CD4-positive, alpha-beta memory T cell (primary cell): Measurements from ENCODE around the gene NAXE. TPM values are rescaled to one million over a fixed set of nuclear protein-coding genes. Genes with fewer than 3 reads are reported as not detected.
A peak's percentile ranks its signal among the peaks of the same experiment; 100 is the strongest.
"Not testable (repeated sequence)": the region's sequence is repeated elsewhere in the genome, so short reads cannot be mapped to it uniquely, and the experiment has no call there.

ENCODE experiments used
- CTCF ChIA-PET: fragments of 350-600 bp; sonication (Branson Sonifier 250); formaldehyde crosslinking; loops from one replicate; lab custom pipeline; 2021; ENCODE audit warnings: inconsistent platforms; ENCODE audit not compliant: partially characterized antibody; lab: Charles Lee
- POLR2A ChIA-PET: fragments of 350-600 bp; sonication (Branson Sonifier 250); formaldehyde crosslinking; loops from one replicate; lab custom pipeline; 2021; ENCODE audit not compliant: partially characterized antibody; lab: Charles Lee
- DNase-seq, 5 donors: peaks; one replicate each; pipeline versions ENCODE4 v3.0.0 to v3.0.0-alpha.2; 2020 to 2022; ENCODE audit warnings: mixed read lengths in 1 of 5
- H3K27ac ChIP-seq: one replicate; pipeline ENCODE4 v1.7.0; 2013; ENCODE audit warnings: low read depth, low read length
- H3K27me3 ChIP-seq: 2 replicates; pipeline ENCODE4 v1.7.0; 2013; ENCODE audit warnings: mild to moderate bottlenecking, low read length, moderate library complexity; ENCODE audit not compliant: insufficient read depth
- H3K36me3 ChIP-seq: 2 replicates; pipeline ENCODE4 v1.7.0; 2013; ENCODE audit warnings: mild to moderate bottlenecking, low read length, moderate library complexity; ENCODE audit not compliant: insufficient read depth
- H3K4me1 ChIP-seq: 2 replicates; pipeline ENCODE4 v1.7.0; 2013; ENCODE audit warnings: mild to moderate bottlenecking, low read length, moderate library complexity; ENCODE audit not compliant: insufficient read depth
- H3K4me3 ChIP-seq, 2 donors: one replicate each; pipeline ENCODE4 v1.7.0; 2013; ENCODE audit warnings: low read length in 2 of 2, mild to moderate bottlenecking in 1 of 2
- H3K9me3 ChIP-seq, 2 donors: one replicate each; pipeline ENCODE4 v1.7.0; 2013; ENCODE audit warnings: low read length in 2 of 2, control low read depth in 1 of 2; ENCODE audit not compliant: control insufficient read depth in 1 of 2
- H3K27ac Mint-ChIP-seq, 7 donors: one replicate each; pipeline ENCODE4 v1.8.0; 2020 to 2021; ENCODE audit warnings: mixed read lengths in 7 of 7, mild to moderate bottlenecking in 6 of 7, inconsistent platforms in 3 of 7, moderate library complexity in 3 of 7
- H3K27me3 Mint-ChIP-seq, 2 donors: one replicate each; pipeline ENCODE4 v1.8.0; 2020 to 2021; ENCODE audit warnings: mixed read lengths in 2 of 2
- H3K36me3 Mint-ChIP-seq, 2 donors: one replicate each; pipeline ENCODE4 v1.8.0; 2020 to 2021; ENCODE audit warnings: mixed read lengths in 2 of 2, inconsistent platforms in 1 of 2, mild to moderate bottlenecking in 1 of 2
- H3K4me1 Mint-ChIP-seq, 4 donors: one replicate each; pipeline ENCODE4 v1.8.0; 2020 to 2021; ENCODE audit warnings: mixed read lengths in 4 of 4, mild to moderate bottlenecking in 1 of 4
- H3K4me3 Mint-ChIP-seq, 8 donors: one replicate each; pipeline ENCODE4 v1.8.0; 2020 to 2021; ENCODE audit warnings: mixed read lengths in 8 of 8, mild to moderate bottlenecking in 7 of 8, moderate library complexity in 6 of 8, inconsistent platforms in 3 of 8
- H3K9me3 Mint-ChIP-seq, 8 donors: one replicate each; pipeline ENCODE4 v1.8.0; 2020 to 2021; ENCODE audit warnings: mixed read lengths in 8 of 8, mild to moderate bottlenecking in 5 of 8, inconsistent platforms in 3 of 8, moderate library complexity in 1 of 8
- intact Hi-C: fragments of 100-400 bp; cut with micrococcal nuclease; formaldehyde crosslinking; loops from one replicate; pipeline ENCODE4 v1.15.1; 2023
- polyA plus RNA-seq, 2 donors: library from polyadenylated mRNA; unstranded; fragments of 300-500 nt; fragmentation: Illumina TruSeq; gene quantifications; one replicate each; pipeline ENCODE4 v1.2.3, GENCODE V29; 2021
- total RNA-seq, 2 experiments: library from RNA; stranded (reverse); gene quantifications; one replicate each; pipeline ENCODE4 v1.2.3, GENCODE V29; 2021

The NAXE gene
- total and polyA plus RNA-seq, 4 experiments from 2014 or later, result 46.7 to 152 (median 71.4) TPM

GRCh38 chr1:156586323-156586722 is 5.3 kb upstream of the NAXE start:
- H3K27ac Mint-ChIP-seq, result no peak overlapping the region
- no peaks in the 10 kb centered on the region for H3K9me3 ChIP-seq
- no peak for DNase-seq
- peaks cover 0 to 2% of the 10 kb centered on the region in 2 donors for H3K36me3 Mint-ChIP-seq
- no peak overlapping the region for H3K4me3 Mint-ChIP-seq
- no peaks in the 10 kb centered on the region for H3K27me3 ChIP-seq
- H3K4me3 ChIP-seq, result no peak overlapping the region
- H3K27me3 Mint-ChIP-seq, result peaks cover 0 to 2% of the 10 kb centered on the region in 2 donors
- no peak overlapping the region for H3K27ac ChIP-seq
- H3K36me3 ChIP-seq, result no peaks in the 10 kb centered on the region
- H3K9me3 Mint-ChIP-seq, result peaks cover 0 to 2% (median 0%) of the 10 kb centered on the region in 8 donors
- POLR2A ChIA-PET, result interaction anchor here (0.9 to 1.7 kb wide), 3 partner anchors 19 to 129 kb away, joined by 3 to 5 read pairs (median 3); partner anchors contain the start of gene MEF2D
- H3K4me1 Mint-ChIP-seq, result peaks cover 7 to 9% (median 8%) of the 10 kb centered on the region in 4 donors
- CTCF ChIA-PET, result interaction anchor here (1.0 to 3.5 kb wide), 13 partner anchors 10 to 140 kb away, joined by 3 to 24 read pairs (median 3); partner anchors contain the start of genes GPATCH4 and MEF2D
- H3K4me1 ChIP-seq, result peaks cover 8% of the 10 kb centered on the region
- intact Hi-C loops, result no loop called here

GRCh38 chr1:156586892-156587477 is 4.6 kb upstream of the NAXE start:
- Mint-ChIP-seq H3K36me3 (peaks cover 0 to 2% of the 10 kb centered on the region in 2 donors), H3K9me3 (peaks cover 0 to 2% (median 0%) of the 10 kb centered on the region in 8 donors)

DNA sequence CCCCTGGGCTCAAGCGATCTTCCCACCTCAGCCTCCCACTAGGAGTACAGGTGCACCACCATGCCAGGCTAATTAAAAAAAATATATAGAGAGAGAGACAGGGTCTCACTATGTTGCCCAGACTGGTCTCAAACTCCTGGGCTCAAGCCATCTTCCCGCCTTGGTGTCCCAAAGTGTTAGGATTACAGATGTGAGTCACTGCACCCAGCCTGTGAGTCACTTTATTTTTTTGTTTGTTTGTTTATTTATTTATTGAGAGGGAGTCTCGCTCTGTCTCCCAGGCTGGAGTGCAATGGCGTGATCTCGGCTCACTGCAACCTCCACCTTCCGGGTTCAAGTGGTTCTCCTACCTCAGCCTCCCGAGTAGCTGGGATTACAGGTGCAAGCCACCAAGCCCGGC is 3.6 kb upstream of the NAXE start:
- H3K4me1 Mint-ChIP-seq, result peaks cover 14 to 20% (median 17%) of the 10 kb centered on the region in 4 donors
- intact Hi-C loops, H3K27ac Mint-ChIP-seq, H3K36me3 Mint-ChIP-seq, H3K27ac ChIP-seq, DNase-seq, H3K27me3 Mint-ChIP-seq, H3K36me3 ChIP-seq, H3K4me3 Mint-ChIP-seq, H3K9me3 Mint-ChIP-seq, H3K27me3 ChIP-seq, H3K4me3 ChIP-seq, H3K9me3 ChIP-seq: not testable (repeated sequence)
- POLR2A ChIA-PET, result interaction anchor here (1.7 kb wide), 1 partner anchor 131 kb away, joined by 5 read pairs; no protein-coding TSS in a partner anchor
- CTCF ChIA-PET, result interaction anchor here (1.1 to 1.8 kb wide), 2 partner anchors 202 kb away, joined by 3 to 6 read pairs; no protein-coding TSS in a partner anchor
- peaks cover 16% of the 10 kb centered on the region for H3K4me1 ChIP-seq

More at GRCh38 chr1:156586892-156587477, 4.6 kb upstream of the NAXE start:
- Histone ChIP-seq H3K36me3 (no peaks in the 10 kb centered on the region), H3K27ac (no peak overlapping the region), H3K9me3 (no peaks in the 10 kb centered on the region), H3K4me3 (no peak overlapping the region), H3K4me1 (peaks cover 10% of the 10 kb centered on the region), H3K27me3 (no peaks in the 10 kb centered on the region)
- no peak overlapping the region for H3K4me3 Mint-ChIP-seq
- CTCF ChIA-PET, result interaction anchor here (1.0 to 3.5 kb wide), 7 partner anchors 15 to 201 kb away, joined by 3 to 24 read pairs (median 3); partner anchors contain the start of genes GPATCH4 and MEF2D
- POLR2A ChIA-PET, result interaction anchor here (1.0 to 1.7 kb wide), 2 partner anchors 15 to 130 kb away, joined by 3 to 5 read pairs; no protein-coding TSS in a partner anchor
- no peak overlapping the region for H3K27ac Mint-ChIP-seq
- intact Hi-C loops, result no loop called here
- no peak for DNase-seq
- peaks cover 9 to 11% (median 10%) of the 10 kb centered on the region in 4 donors for H3K4me1 Mint-ChIP-seq
- peaks cover 0 to 2% of the 10 kb centered on the region in 2 donors for H3K27me3 Mint-ChIP-seq

- H3K27ac ChIP-seq, result no peak overlapping the region
- H3K9me3 ChIP-seq, result no peaks in the 10 kb centered on the region
- no peak overlapping the region for H3K4me3 ChIP-seq
- ChIA-PET POLR2A (interaction anchor here (1.2 to 1.4 kb wide), 2 partner anchors 35 to 85 kb away, joined by 3 read pairs; no protein-coding TSS in a partner anchor), CTCF (interaction anchor here (1.1 to 1.8 kb wide), 3 partner anchors 15 to 204 kb away, joined by 3 to 6 read pairs (median 3); no protein-coding TSS in a partner anchor)
- H3K4me1 Mint-ChIP-seq, result peaks cover 12 to 23% (median 17%) of the 10 kb centered on the region in 4 donors
- H3K27me3 ChIP-seq, result no peaks in the 10 kb centered on the region
- peaks cover 0 to 7% of the 10 kb centered on the region in 2 donors for H3K36me3 Mint-ChIP-seq
- H3K4me3 Mint-ChIP-seq, result no peak overlapping the region
- no peaks in the 10 kb centered on the region for H3K36me3 ChIP-seq
- no peaks in the 10 kb centered on the region for H3K27me3 Mint-ChIP-seq
- H3K4me1 ChIP-seq, result peaks cover 16% of the 10 kb centered on the region
- no peak for DNase-seq
- peaks cover 0 to 2% (median 0%) of the 10 kb centered on the region in 8 donors for H3K9me3 Mint-ChIP-seq
- intact Hi-C loops, result no loop called here
- no peak overlapping the region for H3K27ac Mint-ChIP-seq
Measured at GRCh38 chr1:156589546-156589945, 2.0 kb upstream of the NAXE start.

DNA sequence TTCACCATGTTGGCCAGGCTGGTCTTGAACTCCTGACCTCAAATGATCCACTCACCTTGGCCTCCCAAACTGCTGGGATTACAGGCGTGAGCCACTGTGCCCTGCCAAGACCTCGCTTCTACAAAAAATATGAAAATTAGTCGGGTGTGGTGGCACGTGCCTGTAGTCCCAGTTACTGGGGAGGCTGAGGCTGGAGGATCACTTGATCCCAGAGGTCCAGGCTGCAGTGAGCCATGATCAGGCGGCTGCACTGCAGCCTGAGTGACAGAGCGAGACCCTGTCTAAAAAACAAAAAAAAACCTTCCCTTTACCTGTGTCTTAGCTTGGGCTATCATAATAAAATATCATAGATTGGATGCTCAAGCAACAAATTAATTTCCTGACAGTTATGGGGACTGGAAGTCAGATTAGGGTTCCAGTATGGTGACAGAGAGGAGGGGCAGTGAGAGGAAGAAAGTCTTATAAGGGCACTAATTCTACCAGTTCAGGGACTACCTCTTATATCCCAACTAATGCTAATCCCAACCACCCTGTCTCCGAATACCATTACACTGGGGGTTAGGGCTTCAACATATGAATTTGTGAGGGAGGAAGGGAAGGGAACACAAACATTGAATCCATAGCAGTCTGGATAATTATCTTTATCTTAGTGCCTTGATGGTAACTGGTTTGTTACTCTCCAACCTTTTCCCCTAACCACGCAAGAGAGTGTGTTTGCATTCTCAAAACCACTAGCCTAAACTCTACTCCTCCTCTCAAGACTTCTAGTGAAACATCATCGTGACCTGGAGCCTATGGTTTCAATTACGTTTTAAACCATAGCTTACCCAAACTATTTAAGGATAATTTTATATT is 1.0 kb upstream of the NAXE start:
- intact Hi-C loops, result loop anchor here (1.0 kb wide), 1 partner anchor 11 kb away; the partner anchor contains the start of gene GPATCH4

DNA sequence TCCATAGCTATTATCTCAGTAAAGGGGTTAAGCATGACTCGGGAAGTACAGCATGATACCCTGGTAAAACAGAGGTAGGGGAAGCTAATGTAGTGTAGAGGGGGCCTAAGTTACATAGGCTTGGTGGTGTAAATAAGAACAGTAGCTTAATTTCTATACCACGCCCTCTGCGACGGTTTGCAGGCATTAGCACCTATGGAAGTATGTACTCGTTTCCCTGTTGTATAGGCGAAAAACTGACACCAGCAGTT is 470 bp upstream of the NAXE start:
- Histone ChIP-seq H3K27me3 (no peaks in the 10 kb centered on the region), H3K27ac (peak overlapping the region; percentile 81), H3K4me1 (peaks cover 16% of the 10 kb centered on the region), H3K36me3 (peaks cover 6% of the 10 kb centered on the region), H3K9me3 (no peaks in the 10 kb centered on the region), H3K4me3 (peak overlapping the region; percentile 80 to 95)
- Mint-ChIP-seq H3K27me3 (no peaks in the 10 kb centered on the region), H3K4me1 (peaks cover 13 to 25% (median 21%) of the 10 kb centered on the region in 4 donors), H3K9me3 (peaks cover 0 to 4% (median 0%) of the 10 kb centered on the region in 8 donors), H3K36me3 (peaks cover 14 to 19% of the 10 kb centered on the region in 2 donors), H3K4me3 (peak overlapping the region; percentile 89 to 92 (median 90)), H3K27ac (peak overlapping the region; percentile 86 to 97 (median 94))
- intact Hi-C loops, result loop anchor here (1.0 kb wide), 1 partner anchor 10 kb away; the partner anchor contains the start of gene GPATCH4
- DNase-seq, result no peak
- ChIA-PET CTCF (interaction anchor here (0.9 to 3.8 kb wide), 12 partner anchors 10 to 205 kb away, joined by 3 to 26 read pairs (median 5); partner anchors contain the start of genes GPATCH4, MEF2D and TTC24), POLR2A (interaction anchor here (0.8 to 3.0 kb wide), 13 partner anchors 9 to 137 kb away, joined by 3 to 50 read pairs (median 7); partner anchors contain the start of genes GPATCH4, MEF2D and METTL25B)

More for the DNA sequence above, 1.0 kb upstream of the NAXE start:
- peaks cover under 1% of the 10 kb centered on the region for H3K36me3 ChIP-seq
- peaks cover 8 to 15% of the 10 kb centered on the region in 2 donors for H3K36me3 Mint-ChIP-seq
- H3K9me3 Mint-ChIP-seq, result peaks cover 0 to 4% (median 0%) of the 10 kb centered on the region in 8 donors
- peaks cover 13 to 25% (median 21%) of the 10 kb centered on the region in 4 donors for H3K4me1 Mint-ChIP-seq
- no peaks in the 10 kb centered on the region for H3K27me3 ChIP-seq
- ChIA-PET POLR2A (interaction anchor here (0.8 to 3.0 kb wide), 12 partner anchors 9 to 137 kb away, joined by 3 to 50 read pairs (median 6); partner anchors contain the start of genes GPATCH4, MEF2D and METTL25B), CTCF (interaction anchor here (0.9 to 3.8 kb wide), 12 partner anchors 10 to 204 kb away, joined by 3 to 26 read pairs (median 5); partner anchors contain the start of genes GPATCH4, MEF2D and TTC24)
- DNase-seq, result no peak
- H3K4me3 ChIP-seq, result peak overlapping the region in 1 of 2 donors; percentile 80
- peaks cover 16% of the 10 kb centered on the region for H3K4me1 ChIP-seq
- H3K27ac ChIP-seq, result peak overlapping the region; percentile 81
- no peaks in the 10 kb centered on the region for H3K9me3 ChIP-seq
- H3K27ac Mint-ChIP-seq, result peak overlapping the region; percentile 86 to 97 (median 94)
- peak overlapping the region in 7 of 8 donors; percentile 9 to 92 (median 90) for H3K4me3 Mint-ChIP-seq
- no peaks in the 10 kb centered on the region for H3K27me3 Mint-ChIP-seq
